ENCODE data around the gene COCH.
"Not testable (repeated sequence)": the region's sequence is repeated elsewhere in the genome, so short reads cannot be mapped to it uniquely, and the experiment has no call there.

COCH gene

GRCh38 chr14:30928462-30928861 lies 54.1 kb downstream of the COCH start:
- no peak overlapping the region for H3K9ac ChIP-seq (ENCODE audit: low read depth, low read length, poor library complexity, severe bottlenecking)
- TF ChIP-seq CTCF (conservative IDR thresholded peaks at IDR 0.05; ENCODE audit: low read length) (no peak), EZH2phosphoT487 (IDR thresholded peaks at IDR 0.05; ENCODE audit: borderline replicate concordance) (no peak)

GRCh38 chr14:30933937-30934336 lies 59.6 kb downstream of the COCH start:
- not testable (repeated sequence) for H3K27me3 ChIP-seq (ENCODE audit: insufficient read depth, low read length, poor library complexity, severe bottlenecking); H3F3A ChIP-seq (ENCODE audit: low read depth); H3K4me2 ChIP-seq (ENCODE audit: low read depth, low read length, poor library complexity, severe bottlenecking); H3K4me1 ChIP-seq (ENCODE audit: insufficient read depth, low read length, poor library complexity, severe bottlenecking); H2AFZ ChIP-seq (ENCODE audit: low read length); H4K20me1 ChIP-seq (ENCODE audit: insufficient read depth, low read length, poor library complexity, severe bottlenecking); H3K9me2 ChIP-seq (replicated peaks; ENCODE audit: low read depth, low read length); H3K4me3 ChIP-seq (ENCODE audit: low read length, poor library complexity, severe bottlenecking); H3K79me2 ChIP-seq (ENCODE audit: insufficient read depth, low read length); H3K9me3 ChIP-seq (ENCODE audit: insufficient read depth, low read depth, low read length); H3K9ac ChIP-seq (ENCODE audit: low read depth, low read length, poor library complexity, severe bottlenecking)
- peaks cover 55% of the 10 kb centered on the region; the same call in 1 of the 2 replicates for H3K36me3 ChIP-seq (ENCODE audit: insufficient read depth, low read length)

More at GRCh38 chr14:30928462-30928861, 54.1 kb downstream of the COCH start:
- no peak overlapping the region for H3K4me2 ChIP-seq (ENCODE audit: low read depth, low read length, poor library complexity, severe bottlenecking)
- no peaks in the 10 kb centered on the region for H3K9me3 ChIP-seq (ENCODE audit: insufficient read depth, low read depth, low read length)
- H3K79me2 ChIP-seq (ENCODE audit: insufficient read depth, low read length): no peaks in the 10 kb centered on the region
- peaks cover 7% of the 10 kb centered on the region for H4K20me1 ChIP-seq (ENCODE audit: insufficient read depth, low read length, poor library complexity, severe bottlenecking)
- no peak overlapping the region for H2AFZ ChIP-seq (ENCODE audit: low read length)
- H3K4me1 ChIP-seq (ENCODE audit: insufficient read depth, low read length, poor library complexity, severe bottlenecking): no peaks in the 10 kb centered on the region
- peaks cover 31% of the 10 kb centered on the region; the same call in 1 of the 2 replicates for H3K36me3 ChIP-seq (ENCODE audit: insufficient read depth, low read length)
- no peak overlapping the region for H3K4me3 ChIP-seq (ENCODE audit: low read length, poor library complexity, severe bottlenecking)
- no peaks in the 10 kb centered on the region for H3F3A ChIP-seq (ENCODE audit: low read depth)
- no peaks in the 10 kb centered on the region for H3K27me3 ChIP-seq (ENCODE audit: insufficient read depth, low read length, poor library complexity, severe bottlenecking)
- H3K9me2 ChIP-seq (replicated peaks; ENCODE audit: low read depth, low read length): no peaks in the 10 kb centered on the region

- H3F3A ChIP-seq (ENCODE audit: low read depth): no peaks in the 10 kb centered on the region
- H3K9me3 ChIP-seq (ENCODE audit: insufficient read depth, low read depth, low read length): no peaks in the 10 kb centered on the region
- H3K9me2 ChIP-seq (replicated peaks; ENCODE audit: low read depth, low read length): no peaks in the 10 kb centered on the region
- TF ChIP-seq CTCF (conservative IDR thresholded peaks at IDR 0.05; ENCODE audit: low read length): no peak
- TF ChIP-seq EZH2phosphoT487 (IDR thresholded peaks at IDR 0.05; ENCODE audit: borderline replicate concordance): no peak
- H3K4me1 ChIP-seq (ENCODE audit: insufficient read depth, low read length, poor library complexity, severe bottlenecking): no peaks in the 10 kb centered on the region
- no peaks in the 10 kb centered on the region for H4K20me1 ChIP-seq (ENCODE audit: insufficient read depth, low read length, poor library complexity, severe bottlenecking)
- no peaks in the 10 kb centered on the region for H3K27me3 ChIP-seq (ENCODE audit: insufficient read depth, low read length, poor library complexity, severe bottlenecking)
- no peaks in the 10 kb centered on the region for H3K79me2 ChIP-seq (ENCODE audit: insufficient read depth, low read length)
- H3K4me3 ChIP-seq (ENCODE audit: low read length, poor library complexity, severe bottlenecking): no peak overlapping the region
- peaks cover 57% of the 10 kb centered on the region; the same call in 1 of the 2 replicates for H3K36me3 ChIP-seq (ENCODE audit: insufficient read depth, low read length)
- no peak overlapping the region for H3K4me2 ChIP-seq (ENCODE audit: low read depth, low read length, poor library complexity, severe bottlenecking)
- no peak overlapping the region for H3K9ac ChIP-seq (ENCODE audit: low read depth, low read length, poor library complexity, severe bottlenecking)
- H2AFZ ChIP-seq (ENCODE audit: low read length): no peak overlapping the region
Measured at GRCh38 chr14:30935445-30935844, 61.1 kb downstream of the COCH start.

- Histone ChIP-seq H3K4me1 (ENCODE audit: insufficient read depth, low read length, poor library complexity, severe bottlenecking) (no peaks in the 10 kb centered on the region), H3K9me2 (replicated peaks; ENCODE audit: low read depth, low read length) (no peaks in the 10 kb centered on the region), H3K4me3 (ENCODE audit: low read length, poor library complexity, severe bottlenecking) (no peak overlapping the region), H3K9me3 (ENCODE audit: insufficient read depth, low read depth, low read length) (no peaks in the 10 kb centered on the region), H2AFZ (ENCODE audit: low read length) (no peak overlapping the region), H4K20me1 (ENCODE audit: insufficient read depth, low read length, poor library complexity, severe bottlenecking) (no peaks in the 10 kb centered on the region), H3K4me2 (ENCODE audit: low read depth, low read length, poor library complexity, severe bottlenecking) (no peak overlapping the region), H3K79me2 (ENCODE audit: insufficient read depth, low read length) (no peaks in the 10 kb centered on the region), H3K9ac (ENCODE audit: low read depth, low read length, poor library complexity, severe bottlenecking) (no peak overlapping the region), H3K27me3 (ENCODE audit: insufficient read depth, low read length, poor library complexity, severe bottlenecking) (no peaks in the 10 kb centered on the region), H3K36me3 (ENCODE audit: insufficient read depth, low read length) (peaks cover 64% of the 10 kb centered on the region; the same call in 1 of the 2 replicates), H3F3A (ENCODE audit: low read depth) (no peaks in the 10 kb centered on the region)
- TF ChIP-seq CTCF (conservative IDR thresholded peaks at IDR 0.05; ENCODE audit: low read length) (no peak), EZH2phosphoT487 (IDR thresholded peaks at IDR 0.05; ENCODE audit: borderline replicate concordance) (no peak)
Measured at GRCh38 chr14:30938617-30939016, 64.3 kb downstream of the COCH start.
